Hematopoietic multipotent progenitor cell treated with erythropoietin and hydrocortisone succinate and interleukin-3 and kit ligand, for 8 days (in vitro differentiated cells): ENCODE results near the gene A2ML1.
"Not testable (repeated sequence)": the region's sequence is repeated elsewhere in the genome, so short reads cannot be mapped to it uniquely, and the experiment has no call there.

Experiments
- DNase-seq: peaks from one replicate; pipeline ENCODE4 v3.0.0-alpha.2; 2015

A2ML1 gene

GRCh38 chr12:8911606-8912268, 89.3 kb downstream of the A2ML1 start:
- no peak for DNase-seq

- DNase-seq, result peak; percentile 29
Observed at GRCh38 chr12:8912914-8913313, 90.5 kb downstream of the A2ML1 start.

- DNase-seq, result no peak
Observed at GRCh38 chr12:8913702-8914032, 91.2 kb downstream of the A2ML1 start.

GRCh38 chr12:8914033-8914715, 91.8 kb downstream of the A2ML1 start, which contains the start of gene PHC1:
Gene PHC1, plus strand, starts transcription at chr12:8914509. Its CDS starts 3,169 bp downstream, at chr12:8917678.
- peak; percentile 70 for DNase-seq

GRCh38 chr12:8914716-8915526, 92.5 kb downstream of the A2ML1 start:
- peak; percentile 53 for DNase-seq

- no peak for DNase-seq
Observed at GRCh38 chr12:8916154-8916553, 93.7 kb downstream of the A2ML1 start.

GRCh38 chr12:8917031-8917430, 94.6 kb downstream of the A2ML1 start:
- DNase-seq, result no peak

- no peak for DNase-seq
Observed at GRCh38 chr12:8917751-8918150, 95.3 kb downstream of the A2ML1 start.

- DNase-seq, result not testable (repeated sequence)
Observed at GRCh38 chr12:8919643-8920042, 97.2 kb downstream of the A2ML1 start.

GRCh38 chr12:8922544-8922943, 100.1 kb downstream of the A2ML1 start:
- no peak for DNase-seq
